Measurements from ENCODE around the gene RAD9A. TPM values are rescaled to one million over a fixed set of nuclear protein-coding genes. Genes with fewer than 3 reads are reported as not detected.

RAD9A gene
- total RNA-seq, 1 experiment from 2014 or later = 43.0 TPM

GRCh38 chr11:67349457-67349856 is 42.3 kb upstream of the RAD9A start:
- ChIA-PET POLR2A (ENCODE audit: low non-redundant PET) (no interaction called here), CTCF (interaction anchor here (0.6 to 1.1 kb wide), 3 partner anchors 22 to 42 kb away, joined by 3 to 4 read pairs (median 4); partner anchors contain the start of gene RAD9A)
- Histone ChIP-seq H3K4me3 (ENCODE audit: low read depth, low read length, poor library complexity, severe bottlenecking) (no peak overlapping the region), H3K27me3 (replicated peaks; ENCODE audit: insufficient read depth, low read depth, low read length, poor library complexity) (no peaks in the 10 kb centered on the region), H3K36me3 (ENCODE audit: insufficient read depth, low read length, poor library complexity, severe bottlenecking) (no peaks in the 10 kb centered on the region), H3K27ac (ENCODE audit: low read depth, low read length, poor library complexity, severe bottlenecking) (no peak overlapping the region), H3K4me1 (ENCODE audit: insufficient read depth, low read length, poor library complexity, severe bottlenecking) (peaks cover 17% of the 10 kb centered on the region), H3K9me3 (ENCODE audit: low read depth, low read length, poor library complexity, severe bottlenecking) (no peaks in the 10 kb centered on the region)
- no peak for DNase-seq (ENCODE audit: low spot score)
- BruUV-seq (replicated peaks) = no TSS peak
- intact Hi-C loops (cut with micrococcal nuclease; ENCODE audit: unreplicated experiment) = no loop called here
- TF ChIP-seq EZH2 (IDR thresholded peaks at IDR 0.05; ENCODE audit: borderline replicate concordance, low read depth, low read length, poor library complexity, severe bottlenecking) = no peak
- no peak for TF ChIP-seq CTCF (conservative IDR thresholded peaks at IDR 0.05; ENCODE audit: low read depth, low read length)

GRCh38 chr11:67349928-67350465 is 41.8 kb upstream of the RAD9A start:
- CTCF ChIA-PET = interaction anchor here (1.1 kb wide), 1 partner anchor 33 kb away, joined by 3 read pairs; no protein-coding TSS in a partner anchor
- Histone ChIP-seq H3K9me3 (ENCODE audit: low read depth, low read length, poor library complexity, severe bottlenecking) (no peaks in the 10 kb centered on the region), H3K4me3 (ENCODE audit: low read depth, low read length, poor library complexity, severe bottlenecking) (no peak overlapping the region), H3K4me1 (ENCODE audit: insufficient read depth, low read length, poor library complexity, severe bottlenecking) (peaks cover 21% of the 10 kb centered on the region), H3K36me3 (ENCODE audit: insufficient read depth, low read length, poor library complexity, severe bottlenecking) (no peaks in the 10 kb centered on the region), H3K27me3 (replicated peaks; ENCODE audit: insufficient read depth, low read depth, low read length, poor library complexity) (no peaks in the 10 kb centered on the region), H3K27ac (ENCODE audit: low read depth, low read length, poor library complexity, severe bottlenecking) (no peak overlapping the region)
- POLR2A ChIA-PET (ENCODE audit: low non-redundant PET) = no interaction called here
- no peak for DNase-seq (ENCODE audit: low spot score)
- TF ChIP-seq EZH2 (IDR thresholded peaks at IDR 0.05; ENCODE audit: borderline replicate concordance, low read depth, low read length, poor library complexity, severe bottlenecking) = no peak
- no peak for TF ChIP-seq CTCF (conservative IDR thresholded peaks at IDR 0.05; ENCODE audit: low read depth, low read length)
- intact Hi-C loops (cut with micrococcal nuclease; ENCODE audit: unreplicated experiment) = loop anchor here (5.0 kb wide), 1 partner anchor 157 kb away; the partner anchor contains the start of genes CDK2AP2 and PITPNM1
- no TSS peak for BruUV-seq (replicated peaks)

GRCh38 chr11:67351275-67352005 is 40.3 kb upstream of the RAD9A start:
- Histone ChIP-seq H3K9me3 (ENCODE audit: low read depth, low read length, poor library complexity, severe bottlenecking) (no peaks in the 10 kb centered on the region), H3K4me1 (ENCODE audit: insufficient read depth, low read length, poor library complexity, severe bottlenecking) (peaks cover 21% of the 10 kb centered on the region), H3K36me3 (ENCODE audit: insufficient read depth, low read length, poor library complexity, severe bottlenecking) (no peaks in the 10 kb centered on the region), H3K27me3 (replicated peaks; ENCODE audit: insufficient read depth, low read depth, low read length, poor library complexity) (no peaks in the 10 kb centered on the region), H3K4me3 (ENCODE audit: low read depth, low read length, poor library complexity, severe bottlenecking) (no peak overlapping the region), H3K27ac (ENCODE audit: low read depth, low read length, poor library complexity, severe bottlenecking) (no peak overlapping the region)
- no peak for TF ChIP-seq EZH2 (IDR thresholded peaks at IDR 0.05; ENCODE audit: borderline replicate concordance, low read depth, low read length, poor library complexity, severe bottlenecking)
- peak; percentile 95 for TF ChIP-seq CTCF (conservative IDR thresholded peaks at IDR 0.05; ENCODE audit: low read depth, low read length)
- BruUV-seq (replicated peaks) = no TSS peak
- DNase-seq (ENCODE audit: low spot score) = peak; percentile 81
- intact Hi-C loops (cut with micrococcal nuclease; ENCODE audit: unreplicated experiment) = loop anchor here (5.0 kb wide), 1 partner anchor 156 kb away; the partner anchor contains the start of genes CDK2AP2 and PITPNM1
- POLR2A ChIA-PET (ENCODE audit: low non-redundant PET) = no interaction called here
- CTCF ChIA-PET = interaction anchor here (0.6 to 4.1 kb wide), 15 partner anchors 9 to 495 kb away, joined by 3 to 78 read pairs (median 4); partner anchors contain the start of genes CLCF1, PPP1CA and RAD9A
